KG1 (cell line): ENCODE measurements around the gene ZNF749.

Experiments used
- DNase-seq: peaks from one replicate; lab custom pipeline; 2025; lab: John Stamatoyannopoulos, UW

ZNF749 gene

GRCh38 chr19:57435062-57435978 is at the start of gene ZNF749:
TSS of gene ZNF749 (plus strand) at chr19:57435325. CDS start at chr19:57435579, 254 bp downstream.
- peak; percentile 95 for DNase-seq

- DNase-seq: no peak
Measured at GRCh38 chr19:57389194-57389729, 45.9 kb upstream of the ZNF749 start.

- DNase-seq: peak; percentile 97
Measured at GRCh38 chr19:57389730-57390598, 45.2 kb upstream of the ZNF749 start, which contains the start of gene ZNF548. TSS of gene ZNF548 (plus strand) at chr19:57389854. CDS start at chr19:57390100, 246 bp downstream.

GRCh38 chr19:57395710-57396109 is 39.4 kb upstream of the ZNF749 start:
- no peak for DNase-seq

GRCh38 chr19:57398868-57399267 is 36.3 kb upstream of the ZNF749 start:
- no peak for DNase-seq

GRCh38 chr19:57403737-57404563 is 31.2 kb upstream of the ZNF749 start:
- DNase-seq: no peak

- DNase-seq: peak; percentile 76
Measured at GRCh38 chr19:57406516-57407123, 28.5 kb upstream of the ZNF749 start.

GRCh38 chr19:57410877-57411671 is 24.1 kb upstream of the ZNF749 start, which contains the start of gene ZNF17:
TSS of gene ZNF17 (plus strand) at chr19:57411161. CDS start at chr19:57413616, 2,455 bp downstream.
- DNase-seq: peak; percentile 96

- DNase-seq: no peak
Measured at GRCh38 chr19:57419439-57419838, 15.7 kb upstream of the ZNF749 start.

GRCh38 chr19:57421037-57421436 is 14.1 kb upstream of the ZNF749 start:
- DNase-seq: no peak

GRCh38 chr19:57434386-57435061 is 601 bp upstream of the ZNF749 start:
- no peak for DNase-seq

- no peak for DNase-seq
Measured at GRCh38 chr19:57436417-57436816, 1.3 kb downstream of the ZNF749 start.

GRCh38 chr19:57437931-57438330 is 2.8 kb downstream of the ZNF749 start:
- no peak for DNase-seq

GRCh38 chr19:57438925-57439324 is 3.8 kb downstream of the ZNF749 start:
- DNase-seq: no peak

- no peak for DNase-seq
Measured at GRCh38 chr19:57441979-57442752, 7.0 kb downstream of the ZNF749 start.

GRCh38 chr19:57443121-57443696 is 8.1 kb downstream of the ZNF749 start:
- DNase-seq: no peak

GRCh38 chr19:57452307-57452706 is 17.2 kb downstream of the ZNF749 start:
- no peak for DNase-seq

- DNase-seq: peak; percentile 5
Measured at GRCh38 chr19:57465680-57466381, 30.7 kb downstream of the ZNF749 start.
